Heart right ventricle (tissue), 16 donors: Measurements from ENCODE around the gene NPAS2. TPM values are rescaled to one million over a fixed set of nuclear protein-coding genes. Genes with fewer than 3 reads are reported as not detected.

ENCODE experiments used
- ATAC-seq, 8 donors: fragments of 200-7000 bp; cut with Tn5 transposase; one replicate each; pipeline ENCODE4 v1.9.1; 2020; ENCODE audit warnings: mild to moderate bottlenecking in 8 of 8, moderate library complexity in 8 of 8, moderate number of reproducible peaks in 1 of 8
- DNase-seq, 2 donors: peaks; one replicate each; pipeline ENCODE4 v3.0.0-alpha.2; 2020
- H3K27ac ChIP-seq, 10 donors: fragments of 200-600 bp; sonication (generic) in 2 of 10; one replicate each; pipeline versions ENCODE4 v1.5.0 to v1.8.0; 2020 to 2022; ENCODE audit warnings: mild to moderate bottlenecking in 3 of 10
- H3K27me3 ChIP-seq, 7 donors: fragments of 200-600 bp; one replicate each; pipeline ENCODE4 v1.8.0; 2021 to 2022; ENCODE audit warnings: mild to moderate bottlenecking in 2 of 7
- H3K36me3 ChIP-seq, 9 donors: fragments of 200-600 bp; sonication (generic) in 1 of 9; one replicate each; pipeline versions ENCODE4 v1.5.0 to v1.8.0; 2020 to 2022; ENCODE audit warnings: mild to moderate bottlenecking in 2 of 9
- H3K4me1 ChIP-seq, 9 donors: fragments of 200-600 bp; sonication (generic) in 1 of 9; one replicate each; pipeline versions ENCODE4 v1.5.0 to v1.8.0; 2020 to 2022; ENCODE audit warnings: mild to moderate bottlenecking in 4 of 9
- H3K4me3 ChIP-seq, 10 donors: fragments of 200-600 bp; sonication (generic) in 2 of 10; one replicate each; pipeline versions ENCODE4 v1.5.0 to v1.8.0; 2020 to 2022; ENCODE audit warnings: mild to moderate bottlenecking in 7 of 10, moderate library complexity in 2 of 10
- H3K9me3 ChIP-seq, 11 donors: fragments of 200-600 bp in 10 of 11; sonication (generic) in 2 of 11; one replicate each; pipeline versions ENCODE4 v1.5.0 to v1.8.0; 2013 to 2022; ENCODE audit warnings: mild to moderate bottlenecking in 2 of 11, control low read depth in 1 of 11, moderate library complexity in 1 of 11
- CTCF ChIP-seq, 9 donors: fragments of 200-600 bp; sonication (generic) in 2 of 9; IDR thresholded peaks; one replicate each; pipeline versions ENCODE4 v1.5.0 to v1.8.0; 2021 to 2022; ENCODE audit warnings: antibody characterized with exemption in 9 of 9, mild to moderate bottlenecking in 5 of 9, moderate library complexity in 1 of 9
- WGBS, 2 donors: extraction: QIAGEN DNeasy Blood & Tissue Kit; methylation state at CpG; one replicate each; pipeline ENCODE4 v1.1.7; 2013; ENCODE audit warnings: inconsistent platforms in 1 of 2; 5-methylcytosine and 5-hydroxymethylcytosine counted together
- intact Hi-C, 10 donors: fragments of 100-400 bp; cut with DNase I; formaldehyde crosslinking; loops; one replicate each; pipeline versions ENCODE4 v1.11.1 to v1.14.2; 2022
- polyA plus RNA-seq, 2 donors: library from polyadenylated mRNA; stranded (reverse); fragments of 200-250 nt; gene quantifications; one replicate each; pipeline ENCODE4 v1.2.3, GENCODE V29; 2013
- total RNA-seq, 10 donors: library from RNA; stranded (reverse); fragmentation: NEBNext Ultra II Directional in 3 of 10; extraction: Animal tissue kit (Norgen Biotek cat#: 25700) in 3 of 10; gene quantifications; one replicate each; pipeline versions ENCODE4 v1.2.1 to v1.2.4, GENCODE V29; 2021 to 2023
- donor health status: Arrhythmogenic right ventricular cardiomyopathy.
- donor health status: ischemic (EF 13 %, LVEDD 7.1; RV severe dilation, severe dysfunction).
- donor health status: healthy with polysubstance abuse.
- donor health status: DM: no; HTN: yes; CAD: no.
- donor health status: DM: no; HTN: no; CAD: no.
- donor health status: ischemic (EF 25% LVEDD 6.9; RV normal size, moderate dysfunction).
- donor health status: ischemic (EF 25% LVEDD 5.7; RV mildly dilated, moderate dysfunction).
- donor health status: healthy.
- donor health status: DM: yes; HTN: yes; CAD: no.
- donor health status: Ischemic cardiomyopathy.
- donor health status: ischemic (EF 35%, LVEDD 5.7; RV mildly dilated, moderate dysfunction).
- donor health status: nonischemic (EF 11% LVEDD 7.7; RV severe dilation, severe dysfunction).
- donor health status: DM: yes; HTN: yes; CAD: no.
- donor health status: PGD.
- donor health status: ischemic (EF 29% LVEDD 5.4; RV normal size, mild dysfunction).
- donor health status: nonischemic (EF 23%, LVEDD 6.1; RV moderate dilation, normal function).

Gene NPAS2
- total and polyA plus RNA-seq, 12 donors: 32.1 to 70.1 (median 41.2) TPM

GRCh38 chr2:101011152-101011551 lies 191.2 kb downstream of the NPAS2 start:
- no peak for DNase-seq
- Histone ChIP-seq H3K27ac (no peak overlapping the region), H3K36me3 (peaks cover 0 to 91% (median 34%) of the 10 kb centered on the region in 9 donors), H3K4me3 (no peak overlapping the region), H3K4me1 (peaks cover 0 to 8% (median 0%) of the 10 kb centered on the region in 9 donors), H3K9me3 (no peaks in the 10 kb centered on the region), H3K27me3 (no peaks in the 10 kb centered on the region)
- ATAC-seq: peak in 2 of 8 donors; percentile 10 to 15
- WGBS, 2 donors: 85 to 89% methylated on average over 10 of the region's 10 CpGs
- TF ChIP-seq CTCF (IDR thresholded peaks at IDR 0.05): no peak
- intact Hi-C loops: loop anchor here in 6 of 10 donors (5.0 to 10.0 kb wide), 4 partner anchors 141 to 241 kb away; partner anchors contain the start of genes TBC1D8 (in 4 of the 6) and CNOT11 (in 1 of the 6)

- 57 to 64% methylated on average over 8 of the region's 8 CpGs for WGBS, 2 donors
- TF ChIP-seq CTCF (IDR thresholded peaks at IDR 0.05): no peak
- intact Hi-C loops: loop anchor here (1.0 to 10.0 kb wide), 8 partner anchors 140 to 240 kb away; partner anchors contain the start of genes TBC1D8 (in 4 of the 10) and CNOT11 (in 1 of the 10)
- Histone ChIP-seq H3K9me3 (no peaks in the 10 kb centered on the region), H3K4me3 (no peak overlapping the region), H3K27ac (no peak overlapping the region), H3K36me3 (peaks cover 0 to 86% (median 24%) of the 10 kb centered on the region in 9 donors), H3K27me3 (no peaks in the 10 kb centered on the region), H3K4me1 (peaks cover 0 to 8% (median 0%) of the 10 kb centered on the region in 9 donors)
- no peak for DNase-seq
- no peak for ATAC-seq
Observed at GRCh38 chr2:101012054-101012705, 192.2 kb downstream of the NPAS2 start.

- 41% methylated on average over 5 of the region's 5 CpGs for WGBS, 2 donors
- peaks cover 0 to 8% (median 0%) of the 10 kb centered on the region in 9 donors for H3K4me1 ChIP-seq
- no peaks in the 10 kb centered on the region for H3K27me3 ChIP-seq
- H3K27ac ChIP-seq: no peak overlapping the region
- DNase-seq (peak in 1 of 2 donors; percentile 26), ATAC-seq (no peak)
- no peak overlapping the region for H3K4me3 ChIP-seq
- H3K9me3 ChIP-seq: no peaks in the 10 kb centered on the region
- H3K36me3 ChIP-seq: peaks cover 0 to 86% (median 19%) of the 10 kb centered on the region in 9 donors
- TF ChIP-seq CTCF (IDR thresholded peaks at IDR 0.05): peak; percentile 73 to 91 (median 81)
- intact Hi-C loops: loop anchor here (1.0 to 10.0 kb wide), 8 partner anchors 140 to 240 kb away; partner anchors contain the start of genes TBC1D8 (in 4 of the 10) and CNOT11 (in 1 of the 10)
Observed at GRCh38 chr2:101012706-101013181, 192.8 kb downstream of the NPAS2 start.

GRCh38 chr2:101014264-101014857 lies 194.4 kb downstream of the NPAS2 start:
- Histone ChIP-seq H3K4me3 (no peak overlapping the region), H3K27ac (no peak overlapping the region), H3K9me3 (no peaks in the 10 kb centered on the region), H3K36me3 (peaks cover 0 to 86% (median 18%) of the 10 kb centered on the region in 9 donors), H3K27me3 (no peaks in the 10 kb centered on the region), H3K4me1 (peaks cover 0 to 8% (median 0%) of the 10 kb centered on the region in 9 donors)
- 89 to 91% methylated on average over 6 of the region's 6 CpGs for WGBS, 2 donors
- DNase-seq (no peak), ATAC-seq (no peak)
- TF ChIP-seq CTCF (IDR thresholded peaks at IDR 0.05): no peak
- intact Hi-C loops: loop anchor here in 6 of 10 donors (5.0 to 10.0 kb wide), 4 partner anchors 138 to 238 kb away; partner anchors contain the start of genes TBC1D8 (in 4 of the 6) and CNOT11 (in 1 of the 6)
